GM18907 (cell line): ENCODE results near the gene CTDSPL.

ENCODE experiments used
- ATAC-seq: cut with Tn5 transposase; IDR thresholded peaks from one replicate; pipeline ENCODE4 v1.9.1; 2021; ENCODE audit warnings: mild to moderate bottlenecking, moderate library complexity; ENCODE audit not compliant: unreplicated experiment

CTDSPL gene

GRCh38 chr3:37996785-37997301 lies 135.2 kb downstream of the CTDSPL start:
- ATAC-seq = peak; percentile 57

- no peak for ATAC-seq
These were observed 135.7 kb downstream of the CTDSPL start for GRCh38 chr3:37997342-37997741.

GRCh38 chr3:37997791-37998370 lies 136.2 kb downstream of the CTDSPL start:
- ATAC-seq = no peak

- ATAC-seq = no peak
These were observed 138.2 kb downstream of the CTDSPL start for GRCh38 chr3:37999836-38000235.

- no peak for ATAC-seq
These were observed 138.7 kb downstream of the CTDSPL start for GRCh38 chr3:38000242-38000916.

DNA sequence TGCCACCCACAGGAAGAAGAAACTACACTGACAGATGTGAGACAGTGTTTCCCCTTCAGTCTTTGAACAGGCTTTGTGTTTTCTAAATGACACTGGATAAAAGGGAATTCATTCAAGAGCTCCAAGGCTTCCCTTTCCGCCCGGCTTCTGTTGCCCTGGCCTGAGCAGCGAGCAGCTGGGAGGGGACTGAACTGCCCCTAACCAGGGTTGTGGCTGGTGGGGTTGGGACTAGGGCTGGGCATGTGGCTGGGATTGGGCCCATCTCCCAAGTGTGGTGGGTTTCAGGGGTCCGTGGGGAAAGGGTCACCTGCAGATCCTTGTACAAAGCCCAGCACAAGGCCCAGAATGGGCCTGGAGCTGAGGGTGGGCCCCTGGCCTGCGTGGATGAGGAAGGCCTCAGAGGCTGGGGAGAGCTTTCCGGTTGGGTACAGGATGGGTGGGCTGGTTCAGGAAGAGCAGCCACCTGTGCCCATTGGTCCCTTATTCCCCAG lies 139.3 kb downstream of the CTDSPL start:
- no peak for ATAC-seq

- no peak for ATAC-seq
These were observed 139.9 kb downstream of the CTDSPL start for GRCh38 chr3:38001456-38002081.

DNA sequence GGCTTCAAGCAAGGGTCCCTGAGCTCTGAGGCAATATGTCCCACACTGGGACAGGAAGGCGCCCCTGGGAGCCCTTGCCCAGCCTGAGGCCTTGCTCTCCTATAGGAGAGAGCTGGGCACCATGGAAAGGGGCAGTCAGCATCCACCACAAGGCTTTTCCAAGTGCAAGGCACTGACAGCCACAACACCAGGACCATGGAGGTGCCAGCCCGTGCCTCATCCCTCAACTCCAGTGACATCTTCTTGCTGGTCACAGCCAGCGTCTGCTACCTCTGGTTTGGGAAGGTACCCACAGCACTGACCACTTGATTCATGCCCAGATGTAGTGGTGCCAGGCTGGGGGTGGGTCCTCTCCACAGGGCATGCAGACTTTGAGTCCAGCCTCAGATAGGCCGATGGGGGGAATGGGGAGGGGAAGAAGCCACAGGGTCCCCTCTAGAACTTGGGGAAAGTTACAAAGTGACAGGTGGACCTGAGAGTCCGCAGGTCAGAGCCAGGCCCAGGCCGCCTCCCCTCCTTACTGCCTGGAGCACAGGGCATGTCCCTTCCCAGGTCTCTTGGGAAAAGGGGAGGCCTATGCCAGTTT lies 140.7 kb downstream of the CTDSPL start:
- no peak for ATAC-seq

DNA sequence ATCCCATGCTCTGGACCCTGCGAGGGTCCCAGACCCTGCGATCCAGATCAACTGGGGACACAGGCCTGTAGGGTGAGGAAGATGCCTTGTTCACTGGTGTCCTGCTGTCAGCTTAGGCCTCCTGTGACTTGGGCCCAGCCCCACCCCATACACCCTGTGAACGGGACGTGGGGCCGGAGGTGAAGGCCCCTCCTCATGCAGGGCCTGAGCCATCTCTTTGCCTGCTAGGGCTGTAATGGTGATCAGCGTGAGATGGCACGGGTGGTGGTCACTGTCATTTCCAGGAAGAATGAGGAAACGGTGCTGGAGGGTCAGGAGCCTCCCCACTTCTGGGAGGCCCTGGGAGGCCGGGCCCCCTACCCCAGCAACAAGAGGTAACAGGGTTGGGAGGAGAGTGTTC lies 141.3 kb downstream of the CTDSPL start:
- no peak for ATAC-seq

GRCh38 chr3:38003371-38003816 lies 141.7 kb downstream of the CTDSPL start:
- ATAC-seq = no peak

DNA sequence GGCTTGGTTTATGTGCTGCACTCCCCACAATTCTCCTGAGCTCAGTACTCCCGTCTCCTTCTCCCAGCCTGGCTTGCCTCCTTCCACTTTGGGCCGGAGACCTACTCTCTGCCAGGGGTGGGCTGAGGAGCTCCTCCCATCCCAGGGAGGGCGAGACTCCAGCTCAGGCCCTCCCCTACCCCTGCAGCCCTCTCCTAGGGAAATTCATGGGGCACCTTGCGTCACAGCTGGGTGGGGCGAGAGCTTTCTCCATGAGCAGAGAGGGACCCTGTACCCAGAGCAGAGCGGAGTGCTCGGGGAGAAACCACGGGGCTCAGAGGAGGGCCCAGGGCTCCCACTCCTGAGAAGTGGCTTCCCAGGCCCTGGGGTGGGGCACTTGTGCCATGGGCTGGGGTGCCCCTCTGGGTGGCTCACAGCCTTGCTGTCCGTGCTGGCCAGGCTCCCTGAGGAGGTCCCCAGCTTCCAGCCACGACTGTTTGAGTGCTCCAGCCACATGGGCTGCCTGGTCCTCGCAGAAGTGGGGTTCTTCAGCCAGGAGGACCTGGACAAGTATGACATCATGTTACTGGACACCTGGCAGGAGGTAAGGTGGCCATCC lies 142.2 kb downstream of the CTDSPL start:
- no peak for ATAC-seq

DNA sequence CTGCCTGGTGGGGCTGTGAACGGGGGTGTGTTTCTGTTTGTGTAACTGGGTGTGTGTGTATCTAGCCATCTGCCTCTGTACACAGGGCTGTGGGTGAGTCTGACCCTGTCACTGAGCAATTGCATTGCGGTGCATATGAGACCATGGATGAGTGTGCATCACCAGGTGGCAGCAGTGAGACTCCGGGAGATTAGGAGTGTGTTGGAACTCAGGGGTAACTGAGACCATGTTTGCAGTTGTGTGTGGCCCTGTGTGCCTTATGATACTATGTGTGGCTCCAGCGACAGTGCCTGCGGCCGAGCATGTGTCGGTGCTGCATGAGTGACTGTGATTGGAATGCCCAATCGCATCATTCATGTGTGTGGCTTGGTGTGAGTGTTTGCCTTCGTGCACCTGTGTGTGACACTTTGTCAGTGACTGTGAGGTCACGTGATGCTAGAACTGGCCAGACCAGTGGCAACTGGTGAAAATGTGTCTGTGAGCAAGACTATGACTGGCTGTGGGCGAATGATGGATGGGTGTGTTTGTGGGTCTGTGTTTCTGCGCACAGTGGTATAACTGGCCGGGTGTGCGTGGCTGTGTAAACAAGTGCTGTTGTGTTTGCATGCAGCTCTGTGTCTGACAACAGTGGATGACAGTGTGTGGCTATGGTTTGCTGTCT lies 142.9 kb downstream of the CTDSPL start:
- ATAC-seq = peak; percentile 48

DNA sequence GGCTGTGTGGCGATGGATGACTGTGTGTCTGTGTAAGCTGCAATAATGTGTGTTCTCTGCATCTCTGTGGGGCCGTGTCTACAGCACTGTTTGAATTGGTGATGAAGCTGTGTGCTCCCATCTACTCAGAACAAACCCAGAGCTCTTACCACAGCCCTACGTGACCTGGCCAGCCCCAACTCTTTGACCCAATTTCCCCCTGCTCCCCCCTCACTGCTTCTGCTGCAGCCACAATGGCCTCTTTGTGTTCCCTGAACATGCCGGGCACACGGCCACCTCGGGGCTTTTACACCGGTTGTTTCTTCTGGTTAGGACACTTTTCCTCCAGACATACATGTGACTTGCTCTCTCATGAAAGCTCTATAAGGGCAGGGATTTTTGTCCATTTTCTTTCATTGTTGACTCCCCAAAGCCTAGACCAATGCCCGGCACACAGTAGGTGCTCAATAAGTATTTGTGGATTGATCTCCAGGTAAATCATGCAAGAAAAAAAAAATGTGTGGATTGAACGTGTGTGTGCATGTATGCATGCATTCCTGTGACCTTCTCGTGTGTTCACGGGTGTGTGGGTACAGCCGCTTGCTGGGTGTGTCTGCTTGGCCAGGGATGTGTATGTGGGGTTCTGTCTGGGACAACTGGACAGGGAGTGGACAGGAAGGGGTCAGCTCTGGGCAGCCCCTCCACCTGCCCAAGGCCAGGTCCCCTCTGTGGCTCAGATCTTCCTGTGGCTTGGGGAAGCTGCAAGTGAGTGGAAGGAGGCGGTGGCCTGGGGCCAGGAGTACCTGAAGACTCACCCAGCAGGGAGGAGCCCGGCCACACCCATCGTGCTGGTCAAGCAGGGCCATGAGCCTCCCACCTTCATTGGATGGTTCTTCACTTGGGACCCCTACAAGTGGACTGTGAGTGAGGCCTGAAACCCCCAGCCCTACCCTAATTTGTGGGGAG lies 143.7 kb downstream of the CTDSPL start:
- no peak for ATAC-seq

GRCh38 chr3:38006031-38006430 lies 144.4 kb downstream of the CTDSPL start:
- ATAC-seq = no peak

DNA sequence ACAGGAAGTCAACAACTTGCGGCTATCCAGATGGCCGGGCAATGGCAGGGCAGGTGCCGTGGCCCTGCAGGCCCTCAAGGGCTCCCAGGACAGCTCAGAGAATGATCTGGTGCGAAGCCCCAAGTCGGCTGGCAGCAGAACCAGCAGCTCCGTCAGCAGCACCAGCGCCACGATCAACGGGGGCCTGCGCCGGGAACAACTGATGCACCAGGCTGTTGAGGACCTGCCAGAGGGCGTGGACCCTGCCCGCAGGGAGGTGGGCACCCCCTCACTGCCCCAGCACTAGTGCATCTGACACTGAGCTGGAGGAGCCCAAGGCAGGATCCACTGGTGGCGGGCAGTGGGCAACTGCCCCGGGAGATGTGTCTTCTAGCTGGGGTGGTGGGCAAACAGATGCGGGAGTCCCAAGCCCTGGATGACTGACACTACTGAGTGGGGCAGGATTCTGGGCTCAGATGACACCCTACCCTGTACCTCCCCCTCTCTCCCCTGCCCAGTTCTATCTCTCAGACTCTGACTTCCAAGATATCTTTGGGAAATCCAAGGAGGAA lies 144.8 kb downstream of the CTDSPL start:
- no peak for ATAC-seq

DNA sequence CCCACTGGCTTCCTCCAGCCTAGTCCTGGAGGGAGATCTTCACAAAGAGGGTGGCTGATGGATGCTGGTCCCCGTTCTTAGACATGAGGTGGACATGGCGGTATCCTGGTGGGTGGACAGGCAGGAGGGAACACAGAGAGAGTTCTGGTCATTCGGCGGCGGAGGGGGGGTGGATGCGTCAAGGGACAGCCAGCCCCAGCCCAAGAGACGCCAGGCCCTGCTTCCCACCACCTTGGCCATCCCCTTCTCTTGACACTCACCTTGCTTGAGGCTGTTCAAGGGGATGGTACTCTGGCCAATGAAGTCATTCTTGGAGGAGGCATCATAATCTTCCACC lies 146.0 kb downstream of the CTDSPL start:
- ATAC-seq = no peak

DNA sequence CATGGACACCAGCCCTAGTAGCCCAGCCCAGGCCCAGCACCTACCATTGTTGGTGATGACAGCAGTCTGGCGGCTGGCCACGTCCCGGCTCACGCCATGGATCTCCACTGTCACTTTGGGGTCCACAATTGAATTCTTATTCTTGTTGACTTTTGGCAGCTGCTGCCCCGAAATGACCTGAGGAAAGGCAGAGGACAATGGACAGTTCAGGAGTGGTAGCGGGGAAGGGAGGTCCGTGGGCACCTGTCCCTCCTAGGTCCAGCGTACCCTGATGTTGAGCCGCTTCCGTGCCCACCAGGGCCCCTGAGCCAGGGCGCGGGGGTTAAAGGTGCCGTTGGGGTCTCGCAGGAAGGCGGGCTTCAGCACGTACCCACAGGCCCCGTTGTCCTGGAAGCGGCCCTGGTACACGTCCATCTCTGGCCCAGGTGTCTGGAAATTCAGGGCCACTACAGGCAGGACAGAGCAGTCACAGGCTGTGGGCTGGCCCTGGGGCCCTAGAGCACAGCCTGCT lies 146.6 kb downstream of the CTDSPL start:
- ATAC-seq = no peak

DNA sequence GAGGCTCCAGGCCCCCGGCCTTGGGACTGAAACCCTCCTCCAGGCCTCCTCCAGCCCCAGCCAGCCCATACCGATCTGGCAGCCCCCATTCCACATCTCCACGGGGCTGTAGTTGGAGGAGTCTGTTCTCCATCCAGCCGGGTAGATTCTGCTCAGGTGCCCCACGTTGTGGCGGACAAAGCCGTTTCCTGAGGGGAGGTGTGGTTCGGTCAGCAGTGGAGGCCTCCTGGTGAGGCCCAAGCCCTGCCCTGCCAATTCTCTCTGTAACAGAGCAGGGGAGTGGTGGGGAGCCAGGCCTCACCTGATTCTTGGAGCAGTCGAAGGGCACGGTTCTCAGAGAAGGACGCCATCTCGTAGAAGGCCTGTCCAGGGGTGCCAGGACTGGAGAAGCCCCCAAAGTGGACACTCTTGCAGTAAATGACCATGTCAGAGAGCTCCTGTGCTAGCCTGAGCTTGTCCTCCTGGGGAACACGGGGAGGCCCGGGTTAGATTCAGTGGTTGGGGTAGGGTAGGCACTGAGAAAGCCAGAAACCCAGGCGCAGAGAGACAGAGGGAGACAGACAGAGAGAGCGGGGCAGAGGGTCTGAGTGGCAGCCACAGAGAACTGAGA lies 147.4 kb downstream of the CTDSPL start:
- ATAC-seq = no peak
